IPS-15b (cell line): ENCODE measurements around the gene CAMK1G.

Source experiments
- H3K27me3 ChIP-seq: one replicate; pipeline ENCODE4 v1.6.1; 2013; ENCODE audit warnings: low read length; ENCODE audit not compliant: control insufficient read depth, insufficient read depth
- H3K36me3 ChIP-seq: one replicate; pipeline ENCODE4 v1.6.1; 2013; ENCODE audit warnings: low read length; ENCODE audit not compliant: control insufficient read depth, insufficient read depth
- H3K4me1 ChIP-seq: one replicate; pipeline ENCODE4 v1.6.1; 2013; ENCODE audit warnings: mild to moderate bottlenecking, low read length; ENCODE audit not compliant: control insufficient read depth, insufficient read depth
- H3K4me3 ChIP-seq: one replicate; pipeline ENCODE4 v1.5.1; 2013; ENCODE audit warnings: low read depth, low read length
- H3K9ac ChIP-seq: one replicate; pipeline ENCODE4 v1.6.1; 2013; ENCODE audit warnings: low read depth, mild to moderate bottlenecking, low read length
- H3K9me3 ChIP-seq: one replicate; pipeline ENCODE4 v1.6.1; 2013; ENCODE audit warnings: mild to moderate bottlenecking, low read length; ENCODE audit not compliant: control insufficient read depth, insufficient read depth

CAMK1G gene

GRCh38 chr1:209617047-209617673 lies 33.6 kb downstream of the CAMK1G start:
- Histone ChIP-seq H3K4me1 (no peaks in the 10 kb centered on the region), H3K27me3 (no peaks in the 10 kb centered on the region), H3K9ac (no peak overlapping the region), H3K4me3 (no peak overlapping the region), H3K36me3 (no peaks in the 10 kb centered on the region), H3K9me3 (no peaks in the 10 kb centered on the region)

GRCh38 chr1:209617755-209618154 lies 34.2 kb downstream of the CAMK1G start:
- no peaks in the 10 kb centered on the region for H3K36me3 ChIP-seq
- H3K9ac ChIP-seq, result no peak overlapping the region
- no peak overlapping the region for H3K4me3 ChIP-seq
- no peaks in the 10 kb centered on the region for H3K27me3 ChIP-seq
- no peaks in the 10 kb centered on the region for H3K4me1 ChIP-seq
- H3K9me3 ChIP-seq, result no peaks in the 10 kb centered on the region

GRCh38 chr1:209618291-209618690 lies 34.8 kb downstream of the CAMK1G start:
- Histone ChIP-seq H3K9ac (no peak overlapping the region), H3K36me3 (no peaks in the 10 kb centered on the region), H3K4me3 (no peak overlapping the region), H3K9me3 (no peaks in the 10 kb centered on the region), H3K27me3 (no peaks in the 10 kb centered on the region), H3K4me1 (no peaks in the 10 kb centered on the region)

- Histone ChIP-seq H3K36me3 (no peaks in the 10 kb centered on the region), H3K9ac (no peak overlapping the region), H3K27me3 (no peaks in the 10 kb centered on the region), H3K4me1 (no peaks in the 10 kb centered on the region), H3K4me3 (no peak overlapping the region), H3K9me3 (no peaks in the 10 kb centered on the region)
Observed at GRCh38 chr1:209618756-209619420, 35.4 kb downstream of the CAMK1G start.

GRCh38 chr1:209619696-209620486 lies 36.4 kb downstream of the CAMK1G start:
- H3K9ac ChIP-seq, result no peak overlapping the region
- H3K4me1 ChIP-seq, result no peaks in the 10 kb centered on the region
- H3K27me3 ChIP-seq, result no peaks in the 10 kb centered on the region
- no peaks in the 10 kb centered on the region for H3K36me3 ChIP-seq
- H3K4me3 ChIP-seq, result no peak overlapping the region
- no peaks in the 10 kb centered on the region for H3K9me3 ChIP-seq

GRCh38 chr1:209620487-209620884 lies 37.0 kb downstream of the CAMK1G start:
- no peaks in the 10 kb centered on the region for H3K36me3 ChIP-seq
- no peaks in the 10 kb centered on the region for H3K4me1 ChIP-seq
- H3K27me3 ChIP-seq, result no peaks in the 10 kb centered on the region
- no peak overlapping the region for H3K4me3 ChIP-seq
- no peaks in the 10 kb centered on the region for H3K9me3 ChIP-seq
- H3K9ac ChIP-seq, result no peak overlapping the region

GRCh38 chr1:209621286-209621685 lies 37.8 kb downstream of the CAMK1G start:
- no peaks in the 10 kb centered on the region for H3K36me3 ChIP-seq
- H3K4me3 ChIP-seq, result no peak overlapping the region

GRCh38 chr1:209621741-209622655 lies 38.5 kb downstream of the CAMK1G start:
- Histone ChIP-seq H3K27me3 (no peaks in the 10 kb centered on the region), H3K4me3 (no peak overlapping the region), H3K36me3 (no peaks in the 10 kb centered on the region), H3K9me3 (no peaks in the 10 kb centered on the region), H3K4me1 (no peaks in the 10 kb centered on the region), H3K9ac (no peak overlapping the region)

More at GRCh38 chr1:209621286-209621685, 37.8 kb downstream of the CAMK1G start:
- no peak overlapping the region for H3K9ac ChIP-seq
- H3K9me3 ChIP-seq, result no peaks in the 10 kb centered on the region
- H3K4me1 ChIP-seq, result no peaks in the 10 kb centered on the region
- no peaks in the 10 kb centered on the region for H3K27me3 ChIP-seq

- Histone ChIP-seq H3K9me3 (no peaks in the 10 kb centered on the region), H3K9ac (no peak overlapping the region), H3K4me3 (no peak overlapping the region), H3K27me3 (no peaks in the 10 kb centered on the region), H3K36me3 (no peaks in the 10 kb centered on the region), H3K4me1 (no peaks in the 10 kb centered on the region)
Observed at GRCh38 chr1:209622841-209623829, 39.6 kb downstream of the CAMK1G start.

- H3K9me3 ChIP-seq, result no peaks in the 10 kb centered on the region
- no peaks in the 10 kb centered on the region for H3K27me3 ChIP-seq
- H3K4me1 ChIP-seq, result peaks cover 2% of the 10 kb centered on the region
- no peak overlapping the region for H3K4me3 ChIP-seq
- H3K9ac ChIP-seq, result no peak overlapping the region
- no peaks in the 10 kb centered on the region for H3K36me3 ChIP-seq
Observed at GRCh38 chr1:209624558-209625549, 41.3 kb downstream of the CAMK1G start.
